ENCODE results near the gene TMEM38B.

- TF ChIP-seq POLR2AphosphoS5 (IDR thresholded peaks at IDR 0.05) (no peak), CTCF (IDR thresholded peaks at IDR 0.05) (no peak), EP300 (IDR thresholded peaks at IDR 0.05) (no peak)
These were observed 19.6 kb downstream of the TMEM38B start for GRCh38 chr9:105714020-105714331.
